AG10803 (cell line): ENCODE results near the gene CCNY.
A peak's percentile ranks its signal among the peaks of the same experiment; 100 is the strongest.

Experiments
- DNase-seq: peaks from one replicate; pipeline ENCODE4 v3.0.0; 2010; ENCODE audit warnings: low read depth
- H3K4me3 ChIP-seq: 2 replicates; pipeline ENCODE4 v1.5.1; 2011; ENCODE audit warnings: mild to moderate bottlenecking, low read length, control low read depth
- TF ChIP-seq, protein P1 (sequence below): conservative IDR thresholded peaks from 2 replicates; pipeline ENCODE4 v1.5.1; 2011; ENCODE audit warnings: mild to moderate bottlenecking, low read length, control low read depth, inconsistent platforms

Gene CCNY

GRCh38 chr10:35324196-35324595 lies 12.1 kb upstream of the CCNY start:
- TF ChIP-seq, protein P1, sequence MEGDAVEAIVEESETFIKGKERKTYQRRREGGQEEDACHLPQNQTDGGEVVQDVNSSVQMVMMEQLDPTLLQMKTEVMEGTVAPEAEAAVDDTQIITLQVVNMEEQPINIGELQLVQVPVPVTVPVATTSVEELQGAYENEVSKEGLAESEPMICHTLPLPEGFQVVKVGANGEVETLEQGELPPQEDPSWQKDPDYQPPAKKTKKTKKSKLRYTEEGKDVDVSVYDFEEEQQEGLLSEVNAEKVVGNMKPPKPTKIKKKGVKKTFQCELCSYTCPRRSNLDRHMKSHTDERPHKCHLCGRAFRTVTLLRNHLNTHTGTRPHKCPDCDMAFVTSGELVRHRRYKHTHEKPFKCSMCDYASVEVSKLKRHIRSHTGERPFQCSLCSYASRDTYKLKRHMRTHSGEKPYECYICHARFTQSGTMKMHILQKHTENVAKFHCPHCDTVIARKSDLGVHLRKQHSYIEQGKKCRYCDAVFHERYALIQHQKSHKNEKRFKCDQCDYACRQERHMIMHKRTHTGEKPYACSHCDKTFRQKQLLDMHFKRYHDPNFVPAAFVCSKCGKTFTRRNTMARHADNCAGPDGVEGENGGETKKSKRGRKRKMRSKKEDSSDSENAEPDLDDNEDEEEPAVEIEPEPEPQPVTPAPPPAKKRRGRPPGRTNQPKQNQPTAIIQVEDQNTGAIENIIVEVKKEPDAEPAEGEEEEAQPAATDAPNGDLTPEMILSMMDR = no peak

DNA sequence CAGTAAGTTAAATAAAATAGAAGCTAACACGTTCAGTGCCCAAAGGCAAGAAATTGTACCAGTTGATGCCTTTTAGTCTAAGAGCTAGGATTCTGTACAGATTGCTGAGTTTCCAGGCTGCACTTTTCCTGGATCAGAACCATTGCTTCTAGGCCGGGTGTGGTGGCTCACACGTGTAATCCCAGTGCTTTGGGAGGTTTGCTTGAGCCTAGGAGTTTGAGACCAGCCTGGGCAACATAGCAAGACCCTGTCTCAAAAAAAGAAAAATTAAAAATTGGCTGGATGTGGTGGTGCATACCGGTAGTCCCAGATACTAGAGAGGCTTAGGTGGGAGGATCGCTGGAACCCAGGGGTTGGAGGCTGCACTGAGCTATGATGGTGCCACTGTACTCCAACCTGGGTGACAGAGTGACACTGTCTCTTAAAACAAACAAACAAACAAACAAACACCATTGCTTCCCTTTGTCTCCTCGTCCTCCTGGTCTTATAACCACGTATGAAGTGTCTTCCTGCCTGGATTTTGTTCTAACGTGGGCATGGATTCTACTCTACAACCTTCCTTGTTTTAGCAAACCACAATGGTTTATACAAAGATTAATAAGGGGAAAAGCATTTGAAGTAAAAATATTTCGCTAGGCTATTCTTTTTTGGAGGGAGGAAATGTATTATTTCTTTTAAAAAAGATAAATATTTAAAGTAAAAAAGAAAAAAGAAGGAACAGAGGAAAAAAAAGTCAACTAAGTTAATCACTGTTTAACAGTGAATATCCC lies 9.7 kb upstream of the CCNY start:
- no peak for DNase-seq
- H3K4me3 ChIP-seq = no peak overlapping the region
- TF ChIP-seq, protein P1 = no peak

More at GRCh38 chr10:35324196-35324595, 12.1 kb upstream of the CCNY start:
- H3K4me3 ChIP-seq = no peak overlapping the region
- DNase-seq = peak; percentile 75

DNA sequence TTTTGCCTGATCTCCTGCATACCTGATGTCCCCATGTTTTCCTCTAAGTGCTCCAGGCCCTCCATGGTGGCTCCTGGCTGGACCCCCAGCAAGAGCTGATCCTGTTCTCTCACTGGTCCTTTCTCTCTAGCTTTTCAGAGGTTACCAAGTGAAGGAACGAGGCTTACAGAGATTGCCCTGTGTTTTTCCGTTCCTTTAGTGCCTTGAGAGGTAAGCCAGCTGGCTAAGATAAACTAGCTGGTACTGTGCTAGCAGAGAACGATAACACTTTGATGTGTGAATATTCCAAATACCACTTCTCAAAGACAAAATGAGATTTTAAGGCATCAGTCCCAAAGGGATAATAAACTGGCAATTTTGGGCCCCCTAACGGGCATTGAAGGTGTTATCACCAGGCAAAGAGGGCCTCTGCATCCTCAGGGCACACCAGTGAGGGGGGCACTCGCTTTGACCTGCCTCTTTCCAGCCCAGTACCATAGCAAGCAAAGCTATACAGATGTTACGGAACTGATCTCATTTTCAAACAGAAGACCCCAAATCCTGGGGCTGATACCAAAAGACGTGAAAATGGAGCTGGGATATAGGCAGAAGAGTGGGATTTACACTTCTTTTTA lies 8.4 kb upstream of the CCNY start:
- H3K4me3 ChIP-seq = no peak overlapping the region
- DNase-seq = no peak
- TF ChIP-seq, protein P1 = no peak

- TF ChIP-seq, protein P1 = no peak
- H3K4me3 ChIP-seq = no peak overlapping the region
- DNase-seq = peak; percentile 70
These were observed 7.8 kb upstream of the CCNY start for GRCh38 chr10:35328404-35329037.

DNA sequence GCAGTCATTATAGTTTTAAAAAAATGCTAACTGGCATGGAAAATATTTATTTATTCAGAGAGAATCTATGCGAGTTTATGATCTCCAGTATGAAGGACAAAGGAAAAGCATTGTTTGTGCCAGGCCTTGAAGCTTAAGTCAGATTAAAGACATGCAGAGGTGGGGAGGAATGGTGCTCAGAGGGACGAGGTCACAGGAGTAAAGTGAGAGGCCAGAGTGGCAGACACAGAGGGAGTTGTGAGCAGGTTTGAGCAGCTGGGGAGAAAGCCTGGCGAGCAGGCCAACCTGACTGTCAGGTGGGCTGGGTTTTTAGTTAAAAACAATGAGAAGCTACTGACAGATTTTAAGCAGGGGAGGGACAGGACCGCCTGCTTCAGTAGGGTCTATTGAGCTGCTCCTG lies 6.8 kb upstream of the CCNY start:
- no peak for DNase-seq
- TF ChIP-seq, protein P1 = no peak
- no peak overlapping the region for H3K4me3 ChIP-seq

DNA sequence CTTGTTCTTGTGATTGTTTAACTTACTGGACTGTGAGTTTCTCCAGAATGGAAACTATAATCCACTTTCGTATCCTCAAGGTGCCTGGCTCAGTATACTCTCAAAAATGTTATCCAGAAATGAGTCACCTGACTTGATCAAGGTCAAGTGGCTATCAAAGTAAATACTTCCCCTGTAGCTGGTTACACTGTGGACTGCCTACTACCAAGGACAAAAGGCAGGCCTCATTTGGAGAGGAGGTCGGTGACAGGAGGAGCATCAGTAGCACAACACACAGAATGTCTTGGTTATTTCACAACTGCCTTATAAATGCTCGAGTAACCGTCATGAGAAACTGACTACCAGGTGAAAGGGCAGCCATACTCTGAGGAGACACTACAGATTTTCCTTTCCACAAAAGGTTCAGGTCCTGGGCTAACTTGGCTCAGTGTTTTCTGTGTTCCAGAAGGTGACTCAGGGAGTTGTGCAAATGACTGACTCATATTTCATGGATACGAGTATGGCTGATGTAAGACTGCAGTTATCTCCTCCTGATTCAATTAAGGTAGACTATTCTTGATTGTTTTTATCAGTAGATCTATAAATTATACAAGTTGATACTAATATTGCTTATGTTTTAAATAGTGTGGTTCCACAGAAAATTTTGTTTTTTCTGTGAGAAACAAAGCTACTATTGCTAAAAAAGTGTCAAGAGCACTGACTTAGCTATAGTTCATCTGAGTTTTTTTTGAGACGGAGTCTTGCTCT lies 4.2 kb upstream of the CCNY start:
- H3K4me3 ChIP-seq = no peak overlapping the region
- TF ChIP-seq, protein P1 = no peak
- DNase-seq = peak; percentile 79
